HG02981 (cell line): ENCODE data around the gene GZMM.

Experiments used
- ATAC-seq: cut with Tn5 transposase; IDR thresholded peaks from one replicate; pipeline ENCODE4 v1.9.1; 2021; ENCODE audit warnings: mild to moderate bottlenecking, moderate library complexity; ENCODE audit not compliant: unreplicated experiment

GZMM gene

DNA sequence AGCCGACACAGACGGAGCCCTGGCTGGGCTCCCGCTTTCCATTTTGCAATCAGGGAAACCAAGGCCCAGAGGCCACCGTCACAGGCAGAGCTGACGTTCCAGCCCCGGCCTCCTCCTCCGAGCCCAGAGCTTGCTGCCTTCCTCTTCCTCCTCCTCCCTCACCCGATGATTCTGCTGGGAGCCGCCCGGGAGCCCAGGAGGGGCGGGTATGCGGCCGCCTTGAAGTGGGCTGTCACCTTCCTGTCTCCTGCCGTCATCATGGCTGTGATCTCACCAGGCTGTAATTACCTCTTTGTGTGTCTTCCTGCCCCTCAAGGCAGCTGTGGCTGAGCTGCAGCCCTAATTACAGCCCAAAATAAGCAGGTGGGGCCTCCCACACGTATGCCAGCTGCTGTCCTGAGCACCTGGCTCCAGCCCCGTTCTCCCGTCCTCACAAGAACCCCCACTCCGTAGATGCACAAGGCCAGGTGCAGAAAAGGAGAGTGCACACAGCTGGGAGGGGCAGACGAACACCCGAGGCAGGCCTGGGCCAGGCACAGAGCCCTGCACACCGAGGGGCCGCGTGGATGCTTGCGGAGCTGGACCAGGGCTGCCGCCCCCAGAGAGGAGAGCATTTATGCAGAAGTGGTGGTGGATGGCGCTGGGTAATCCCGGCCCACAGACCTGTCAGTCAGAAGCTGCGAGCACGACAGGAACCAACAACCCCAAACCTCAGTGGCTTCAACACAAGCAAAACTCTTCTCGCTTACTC is 32.6 kb upstream of the GZMM start:
- no peak for ATAC-seq

- ATAC-seq: no peak
Measured at GRCh38 chr19:512547-513365, 31.1 kb upstream of the GZMM start.

DNA sequence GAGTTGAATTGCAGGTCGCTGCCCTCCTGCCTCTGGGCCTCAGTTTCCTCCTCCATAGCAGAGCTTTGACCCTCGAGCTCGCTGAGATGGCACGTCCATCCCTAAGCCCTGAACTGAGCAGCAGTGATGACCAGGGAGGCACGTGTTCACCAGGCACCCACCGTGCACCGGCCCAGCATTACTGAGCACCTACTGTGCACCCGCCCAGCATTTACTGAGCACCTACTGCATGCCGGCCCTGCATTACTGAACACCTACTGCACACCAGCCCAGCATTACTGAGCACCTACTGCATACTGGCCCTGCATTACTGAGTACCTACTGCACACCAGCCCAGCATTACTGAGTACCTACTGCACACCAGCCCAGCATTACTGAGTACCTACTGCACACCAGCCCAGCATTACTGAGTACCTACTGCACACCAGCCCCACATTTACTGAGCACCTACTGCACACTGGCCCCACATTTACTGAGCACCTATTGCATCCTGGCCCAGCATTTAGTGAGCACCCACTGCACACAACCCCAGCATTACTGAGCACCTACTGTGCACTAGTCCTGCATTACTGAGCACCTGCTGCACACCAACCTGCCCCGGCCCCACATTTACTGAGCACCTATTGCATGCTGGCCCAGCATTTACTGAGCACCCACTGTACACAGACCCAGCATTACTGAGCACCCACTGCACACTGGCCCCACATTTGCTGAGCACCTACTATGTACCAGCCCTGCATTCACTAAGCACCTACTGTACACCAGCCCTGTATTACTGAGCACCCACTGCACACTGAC is 30.3 kb upstream of the GZMM start:
- no peak for ATAC-seq

DNA sequence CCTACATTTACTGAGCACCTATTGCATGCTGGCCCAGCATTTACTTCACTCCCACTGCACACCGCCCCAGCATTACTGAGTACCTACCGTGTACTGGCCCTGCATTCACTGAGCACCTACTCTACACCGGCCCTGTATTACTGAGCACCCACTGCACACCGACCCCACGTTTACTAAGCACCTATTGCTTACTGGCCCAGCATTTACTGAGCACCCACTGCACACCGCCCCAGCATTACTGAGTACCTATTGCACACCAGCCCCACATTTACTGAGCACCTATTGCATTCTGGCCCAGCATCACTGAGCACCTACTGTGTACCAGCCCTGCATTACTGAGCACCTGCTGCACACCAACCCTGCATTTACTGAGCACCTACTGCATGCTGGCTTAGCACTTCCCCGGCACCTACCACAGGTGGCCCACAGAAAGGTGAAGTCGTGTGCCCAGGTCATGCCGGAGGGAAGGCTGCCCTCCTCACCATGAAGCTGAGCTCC is 29.6 kb upstream of the GZMM start:
- no peak for ATAC-seq

- no peak for ATAC-seq
Measured at GRCh38 chr19:517721-518597, 25.9 kb upstream of the GZMM start.

DNA sequence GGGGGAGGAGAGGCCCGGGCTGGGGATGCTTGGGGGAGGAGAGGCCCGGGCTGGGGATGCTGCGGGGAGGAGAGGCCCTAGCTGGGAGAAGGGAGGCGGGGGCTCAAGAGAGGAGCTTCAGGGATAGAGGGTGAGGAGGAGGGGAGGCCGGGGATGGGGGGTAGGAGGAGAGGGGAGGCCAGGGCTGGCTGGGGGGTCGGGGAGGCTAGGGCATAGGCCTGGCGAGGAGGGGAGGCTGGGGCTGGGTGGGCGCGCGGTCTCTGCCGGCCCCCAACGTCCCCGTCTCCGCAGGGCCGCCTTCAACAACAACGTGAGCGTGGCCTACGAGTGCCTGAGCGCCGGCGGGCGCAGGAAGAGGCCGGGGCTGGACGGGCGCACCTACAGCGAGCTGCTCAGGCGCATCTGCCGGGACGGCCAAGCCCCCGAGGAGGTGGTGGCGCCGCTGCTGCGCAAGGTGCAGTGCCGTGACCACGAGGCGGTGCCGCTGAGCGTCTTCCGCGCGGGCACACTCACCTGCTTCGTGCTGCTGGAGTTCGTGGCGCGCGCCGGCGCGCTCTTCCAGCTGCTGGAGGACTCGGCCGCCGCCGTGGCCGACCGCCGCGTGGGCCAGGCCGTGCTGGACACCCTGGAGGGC is 25.1 kb upstream of the GZMM start:
- ATAC-seq: no peak

GRCh38 chr19:519449-519865 is 24.4 kb upstream of the GZMM start:
- no peak for ATAC-seq

DNA sequence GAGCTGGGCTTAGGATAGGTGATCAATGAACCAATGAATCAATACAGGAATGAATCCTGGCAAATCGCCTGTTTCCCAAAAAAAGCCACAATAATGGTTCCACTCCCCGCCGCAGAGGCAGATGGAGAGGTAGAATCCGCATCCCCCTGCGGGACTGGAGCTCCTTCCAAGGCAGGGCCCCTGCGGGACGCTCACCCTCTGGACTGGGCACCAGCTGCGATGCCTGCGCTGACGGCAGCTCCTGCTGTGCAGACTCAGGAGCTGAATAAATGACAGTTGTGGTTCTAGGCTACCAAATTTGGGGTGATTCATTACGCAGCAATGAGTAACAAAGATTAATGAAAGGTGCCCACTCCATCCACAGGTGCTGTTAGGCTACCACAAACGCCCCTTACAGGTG is 21.1 kb upstream of the GZMM start:
- ATAC-seq: no peak

DNA sequence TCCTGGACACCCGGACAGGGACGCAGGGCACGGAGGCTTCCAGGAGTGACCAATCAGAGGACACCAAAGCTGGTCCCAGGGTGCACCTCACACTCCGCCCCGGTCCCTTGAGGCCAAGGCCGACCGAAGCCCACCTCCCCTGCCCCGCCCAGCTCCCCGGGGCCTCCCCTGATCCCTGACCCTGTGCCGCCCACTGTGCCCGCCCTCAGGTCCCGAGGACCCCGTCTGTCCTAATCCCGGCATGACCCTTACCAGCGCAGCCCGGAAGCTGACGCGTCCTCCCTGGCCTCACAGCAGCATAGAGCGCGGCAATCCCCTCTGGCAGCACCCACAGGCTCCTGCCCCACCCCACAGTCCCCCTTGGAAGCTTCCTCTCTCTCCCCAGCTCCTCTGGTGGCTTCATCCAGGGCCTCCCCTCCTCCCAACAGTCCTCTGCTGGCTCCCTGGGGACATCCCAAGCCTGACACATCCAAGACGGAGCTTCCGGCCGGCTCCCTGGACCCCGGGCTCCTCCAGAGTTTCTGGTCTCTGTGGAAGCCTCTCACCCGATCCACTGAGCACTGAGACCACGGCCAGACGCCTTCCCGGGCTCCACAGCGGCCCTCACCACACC is 19.7 kb upstream of the GZMM start:
- no peak for ATAC-seq

GRCh38 chr19:525029-525428 is 18.8 kb upstream of the GZMM start:
- no peak for ATAC-seq

GRCh38 chr19:525857-526419 is 17.9 kb upstream of the GZMM start:
- ATAC-seq: no peak

DNA sequence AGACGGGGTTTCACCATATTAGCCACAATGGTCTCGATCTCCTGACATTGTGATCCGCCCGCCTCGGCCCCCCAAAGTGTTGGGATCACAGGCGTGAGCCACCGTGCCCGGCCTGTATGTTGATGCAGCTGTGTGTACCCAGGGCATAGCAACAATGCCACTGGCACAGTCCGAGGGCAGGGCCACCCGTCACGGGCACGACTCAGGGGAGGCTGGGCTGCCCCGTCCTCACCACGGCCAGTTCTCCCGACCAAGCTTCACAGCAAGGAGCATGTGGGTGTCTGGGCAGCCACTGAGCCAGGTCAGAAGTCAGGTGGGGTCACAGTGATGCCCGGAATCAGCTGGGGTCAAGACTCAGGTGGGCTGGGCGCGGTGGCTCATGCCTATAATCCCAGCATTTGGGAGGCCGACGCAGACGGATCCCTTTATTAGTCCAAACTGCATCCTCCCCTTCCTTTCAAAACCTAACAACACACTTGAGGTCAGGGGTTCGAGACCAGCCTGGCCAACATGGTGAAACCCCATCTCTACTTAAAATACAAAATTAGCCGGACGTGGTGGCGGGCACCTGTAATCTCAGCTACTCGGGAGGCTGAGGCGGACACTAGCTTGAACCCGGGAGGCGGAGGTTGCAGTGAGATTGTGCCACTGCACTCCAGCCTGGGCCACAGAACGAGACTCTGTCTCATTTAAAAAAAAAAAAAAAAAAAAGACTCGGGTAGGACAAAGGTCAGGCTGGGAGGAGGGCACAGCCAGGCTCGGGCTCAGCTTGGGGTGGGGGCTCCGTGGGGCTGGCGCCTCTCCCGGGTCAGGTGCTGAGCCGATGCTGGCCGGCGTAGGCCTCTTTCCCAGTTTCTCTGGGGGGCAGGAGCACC is 13.5 kb upstream of the GZMM start:
- no peak for ATAC-seq

DNA sequence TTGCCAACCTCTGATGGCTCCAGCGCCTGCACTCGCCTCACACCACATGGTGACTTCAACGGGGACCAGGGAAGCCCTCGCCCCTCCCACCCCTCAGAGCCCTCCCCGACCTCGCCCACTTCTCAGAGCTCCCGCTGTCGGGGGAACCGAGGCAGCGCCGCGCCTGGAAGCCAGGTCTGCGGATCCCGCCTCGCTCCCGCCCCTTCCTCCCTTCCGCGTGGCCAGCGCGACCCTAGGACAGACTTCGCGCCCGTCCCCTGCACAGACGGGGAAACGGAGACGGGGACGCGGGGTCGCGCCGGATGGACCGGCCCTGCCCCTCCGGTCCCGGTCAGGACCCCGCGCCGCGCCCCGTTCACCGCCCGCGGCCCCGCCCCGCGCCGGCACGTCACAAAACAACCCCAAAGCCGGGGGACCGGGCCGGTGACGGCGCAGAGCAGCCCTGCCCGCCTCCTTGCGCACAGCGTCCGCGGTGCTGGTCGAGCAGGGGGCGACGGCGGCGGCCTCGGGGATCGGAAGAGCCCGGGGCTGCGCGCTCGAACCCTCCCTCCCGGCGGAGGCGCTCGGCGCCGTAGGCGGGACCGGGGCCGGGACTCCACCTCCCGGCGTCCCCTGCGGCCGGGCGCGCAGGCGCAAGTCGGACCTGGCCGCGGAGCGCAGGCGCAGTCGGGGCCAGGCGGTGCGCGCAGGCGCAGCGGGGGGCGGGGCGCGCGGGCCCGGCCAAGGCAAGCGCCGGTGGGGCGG is 12.7 kb upstream of the GZMM start:
- peak; percentile 56 for ATAC-seq

DNA sequence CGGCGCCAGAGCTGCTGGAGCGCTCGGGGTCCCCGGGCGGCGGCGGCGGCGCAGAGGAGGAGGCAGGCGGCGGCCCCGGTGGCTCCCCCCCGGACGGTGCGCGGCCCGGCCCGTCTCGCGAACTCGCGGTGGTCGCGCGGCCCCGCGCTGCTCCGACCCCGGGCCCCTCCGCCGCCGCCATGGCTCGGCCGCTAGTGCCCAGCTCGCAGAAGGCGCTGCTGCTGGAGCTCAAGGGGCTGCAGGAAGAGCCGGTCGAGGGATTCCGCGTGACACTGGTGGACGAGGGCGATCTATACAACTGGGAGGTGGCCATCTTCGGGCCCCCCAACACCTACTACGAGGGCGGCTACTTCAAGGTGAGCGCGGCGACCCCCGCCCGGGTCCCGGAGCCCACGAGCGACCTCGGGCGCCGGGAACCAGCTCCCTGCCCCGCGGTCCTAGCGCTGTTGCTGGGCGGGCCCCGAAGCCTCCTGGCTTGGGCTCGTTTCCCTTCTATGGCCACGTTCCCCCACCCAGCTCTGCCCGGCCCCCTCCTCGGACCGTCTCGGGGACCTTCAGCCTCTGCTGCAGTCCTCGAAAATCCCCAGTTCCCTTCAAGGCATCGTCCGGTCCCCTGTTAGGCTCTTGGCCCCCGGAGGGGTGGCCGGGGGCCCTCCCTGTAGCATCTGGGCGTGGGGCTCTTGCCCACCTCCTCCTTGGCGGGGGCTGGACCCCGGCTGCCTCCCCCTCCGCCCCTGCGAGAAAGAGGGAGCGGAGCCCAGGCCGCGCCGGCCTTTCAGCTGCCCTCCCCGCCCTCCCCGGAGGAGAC is 11.9 kb upstream of the GZMM start, which contains the start of gene CDC34:
Gene CDC34 (plus strand): TSS at position 8 of the 808 bp plus-strand sequence. CDS start 172 bp downstream, at position 180.
- peak; percentile 22 for ATAC-seq

- ATAC-seq: no peak
Measured at GRCh38 chr19:532561-533363, 11.1 kb upstream of the GZMM start.
